Loucy (cell line): ENCODE data around the gene ITSN1.

Experiments used
- CTCF ChIP-seq: fragments of 200-600 bp; sonication (generic); conservative IDR thresholded peaks from 2 replicates; pipeline ENCODE4 v1.5.1; 2014; ENCODE audit warnings: mild to moderate bottlenecking, antibody characterized with exemption, low read length
- EZH2phosphoT487 ChIP-seq: fragments of 200-600 bp; IDR thresholded peaks from 2 replicates; pipeline ENCODE4 v1.6.1; 2018; ENCODE audit warnings: antibody characterized with exemption, mild to moderate bottlenecking, moderate library complexity, borderline replicate concordance

GRCh38 chr21:33655588-33656221 lies 13.4 kb downstream of the ITSN1 start:
- TF ChIP-seq CTCF (no peak), EZH2phosphoT487 (no peak)
